OCI-LY7 (cell line): ENCODE measurements around the gene NATD1. TPM values are rescaled to one million over a fixed set of nuclear protein-coding genes. Genes with fewer than 3 reads are reported as not detected.
A peak's percentile ranks its signal among the peaks of the same experiment; 100 is the strongest.

ENCODE experiments used
- BruUV-seq: library from RNA; stranded (reverse); fragments of 400-500 nt; replicated peaks from 2 replicates; lab custom pipeline; 2021; lab: Mats Ljungman, UMichigan
- CTCF ChIA-PET: fragments of 300-600 bp; sonication (Branson Sonifier 250); formaldehyde crosslinking; loops from one replicate; lab custom pipeline; 2022; ENCODE audit warnings: antibody characterized with exemption; ENCODE audit not compliant: unreplicated experiment; lab: Charles Lee
- POLR2A ChIA-PET: fragments of 300-600 bp; sonication (Branson Sonifier 250); formaldehyde crosslinking; loops from one replicate; lab custom pipeline; 2022; ENCODE audit warnings: antibody characterized with exemption; lab: Charles Lee
- DNase-seq: peaks from one replicate; pipeline ENCODE4 v3.0.0-alpha.2; 2015; ENCODE audit warnings: low spot score
- H2AFZ ChIP-seq: fragments of 200-600 bp; sonication (generic), shearing (Covaris generic); 2 replicates; pipeline ENCODE4 v1.6.1; 2014; ENCODE audit warnings: mild to moderate bottlenecking, antibody characterized with exemption, low read length, moderate library complexity
- H3K27ac ChIP-seq: fragments of 200-600 bp; sonication (generic); 2 replicates; pipeline ENCODE4 v1.5.1; 2014; ENCODE audit warnings: mixed run types, low read depth, mild to moderate bottlenecking, moderate library complexity, low read length, inconsistent platforms; ENCODE audit not compliant: poor library complexity, severe bottlenecking
- H3K36me3 ChIP-seq: fragments of 200-600 bp; sonication (generic); 2 replicates; pipeline ENCODE4 v1.6.1; 2014; ENCODE audit warnings: mild to moderate bottlenecking, antibody characterized with exemption, low read length, moderate library complexity, mixed read lengths; ENCODE audit not compliant: insufficient read depth
- H3K4me1 ChIP-seq: fragments of 200-600 bp; sonication (generic); 2 replicates; pipeline ENCODE4 v1.5.1; 2014; ENCODE audit warnings: mild to moderate bottlenecking, low read length; ENCODE audit not compliant: insufficient read depth, poor library complexity, severe bottlenecking
- H3K4me2 ChIP-seq: fragments of 200-600 bp; sonication (generic); 2 replicates; pipeline ENCODE4 v1.6.1; 2014; ENCODE audit warnings: mild to moderate bottlenecking, low read length
- H3K4me3 ChIP-seq: fragments of 200-600 bp; sonication (generic); 2 replicates; pipeline ENCODE4 v1.5.1; 2014; ENCODE audit warnings: mild to moderate bottlenecking, low read depth, low read length; ENCODE audit not compliant: poor library complexity, severe bottlenecking
- H3K79me2 ChIP-seq: fragments of 200-600 bp; sonication (generic); 2 replicates; pipeline ENCODE4 v1.6.1; 2016; ENCODE audit warnings: low read depth, mild to moderate bottlenecking, low read length, moderate library complexity, mixed read lengths; ENCODE audit not compliant: insufficient read depth
- H3K9me2 ChIP-seq: fragments of 200-600 bp; sonication (generic); 2 replicates; pipeline ENCODE4 v1.6.1; 2016; ENCODE audit warnings: mild to moderate bottlenecking, low read length, mixed read lengths; ENCODE audit not compliant: insufficient read depth
- H3K9me3 ChIP-seq: fragments of 200-600 bp; sonication (generic); 2 replicates; pipeline ENCODE4 v1.6.1; 2014; ENCODE audit warnings: mild to moderate bottlenecking, mixed run types, low read length, mixed read lengths
- H4K20me1 ChIP-seq: fragments of 200-600 bp; sonication (generic); 2 replicates; pipeline ENCODE4 v1.6.1; 2014; ENCODE audit warnings: mild to moderate bottlenecking, antibody characterized with exemption, low read length, moderate library complexity, mixed read lengths; ENCODE audit not compliant: insufficient read depth
- EZH2phosphoT487 ChIP-seq: fragments of 200-600 bp; sonication (generic); IDR thresholded peaks from 2 replicates; pipeline ENCODE4 v1.6.1; 2018; ENCODE audit warnings: low read depth, borderline replicate concordance, mild to moderate bottlenecking, mixed run types, antibody characterized with exemption, low read length, moderate library complexity, mixed read lengths
- intact Hi-C: fragments of 100-400 bp; cut with micrococcal nuclease; formaldehyde crosslinking; loops from one replicate; pipeline ENCODE4 v1.10.0; 2022; ENCODE audit not compliant: unreplicated experiment
- total RNA-seq, 2 experiments: library from RNA; depleted of rRNA in 1 of 2; stranded (reverse); fragments of >200 nt in 1 of 2; shearing (Covaris generic) in 1 of 2; gene quantifications; 2 replicates each; pipeline ENCODE4 v1.2.3, GENCODE V29; 2014 to 2022
- TF ChIP-seq, protein P1 (sequence below): fragments of 200-600 bp; sonication (generic); conservative IDR thresholded peaks from 2 replicates; pipeline ENCODE4 v1.5.1; 2014; ENCODE audit warnings: mild to moderate bottlenecking, antibody characterized with exemption, low read length, moderate library complexity, mixed read lengths

NATD1 gene
- total RNA-seq, 2 experiments from 2014 or later = 0.85 to 6.0 TPM

DNA sequence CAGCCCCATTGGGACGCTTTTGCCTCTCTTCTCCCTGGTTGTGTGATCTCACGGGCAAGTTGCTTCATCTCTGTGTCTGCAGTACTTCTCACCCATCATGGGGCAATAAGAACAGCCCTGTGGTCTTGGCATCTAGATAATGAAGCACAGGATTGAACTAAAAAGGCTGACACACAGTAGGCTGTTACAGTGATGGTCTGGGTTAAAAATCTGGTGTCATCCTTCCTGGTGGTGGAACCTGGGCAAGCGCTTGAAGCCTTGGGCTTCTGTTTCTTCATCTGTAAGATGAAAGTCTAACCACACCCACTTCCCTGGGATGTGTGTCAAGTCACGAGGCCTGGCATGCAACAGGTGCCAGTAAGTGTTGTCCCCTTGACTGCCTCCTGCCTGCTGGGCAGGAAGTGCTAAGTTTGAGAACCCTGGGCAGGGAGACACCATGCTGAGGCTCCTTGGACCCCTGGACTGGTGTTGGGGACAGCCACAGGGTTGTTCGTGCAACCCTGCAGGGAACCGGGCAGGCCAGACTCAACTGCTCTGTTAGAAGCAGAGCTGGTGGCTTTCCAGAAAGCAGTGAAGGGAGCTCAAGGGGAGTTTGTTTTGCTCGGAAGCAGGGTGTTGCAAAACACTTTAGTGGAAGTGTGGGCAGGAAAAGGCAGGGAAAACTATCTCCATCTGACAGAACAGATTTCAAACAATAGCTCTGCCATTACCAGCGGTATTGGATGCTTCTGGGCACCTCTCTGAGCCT, 25.4 kb upstream of the NATD1 start:
- no peaks in the 10 kb centered on the region for H3K36me3 ChIP-seq
- no peak for TF ChIP-seq EZH2phosphoT487
- TF ChIP-seq, protein P1, sequence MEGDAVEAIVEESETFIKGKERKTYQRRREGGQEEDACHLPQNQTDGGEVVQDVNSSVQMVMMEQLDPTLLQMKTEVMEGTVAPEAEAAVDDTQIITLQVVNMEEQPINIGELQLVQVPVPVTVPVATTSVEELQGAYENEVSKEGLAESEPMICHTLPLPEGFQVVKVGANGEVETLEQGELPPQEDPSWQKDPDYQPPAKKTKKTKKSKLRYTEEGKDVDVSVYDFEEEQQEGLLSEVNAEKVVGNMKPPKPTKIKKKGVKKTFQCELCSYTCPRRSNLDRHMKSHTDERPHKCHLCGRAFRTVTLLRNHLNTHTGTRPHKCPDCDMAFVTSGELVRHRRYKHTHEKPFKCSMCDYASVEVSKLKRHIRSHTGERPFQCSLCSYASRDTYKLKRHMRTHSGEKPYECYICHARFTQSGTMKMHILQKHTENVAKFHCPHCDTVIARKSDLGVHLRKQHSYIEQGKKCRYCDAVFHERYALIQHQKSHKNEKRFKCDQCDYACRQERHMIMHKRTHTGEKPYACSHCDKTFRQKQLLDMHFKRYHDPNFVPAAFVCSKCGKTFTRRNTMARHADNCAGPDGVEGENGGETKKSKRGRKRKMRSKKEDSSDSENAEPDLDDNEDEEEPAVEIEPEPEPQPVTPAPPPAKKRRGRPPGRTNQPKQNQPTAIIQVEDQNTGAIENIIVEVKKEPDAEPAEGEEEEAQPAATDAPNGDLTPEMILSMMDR = 0 out of 2 replicates have a peak, but pooled peaks have one; percentile 12
- H4K20me1 ChIP-seq = no peaks in the 10 kb centered on the region
- peak overlapping the region; percentile 37 for H3K4me2 ChIP-seq
- POLR2A ChIA-PET = interaction anchor here (0.6 to 3.7 kb wide), 2 partner anchors 8 to 108 kb away, joined by 5 to 31 read pairs; no protein-coding TSS in a partner anchor
- BruUV-seq = no TSS peak
- no peaks in the 10 kb centered on the region for H3K9me2 ChIP-seq
- H3K79me2 ChIP-seq = no peaks in the 10 kb centered on the region
- peak; percentile 85 for DNase-seq
- peak overlapping the region; percentile 25 for H3K27ac ChIP-seq
- intact Hi-C loops = no loop called here
- H3K9me3 ChIP-seq = no peaks in the 10 kb centered on the region
- H3K4me1 ChIP-seq = peaks cover 65% of the 10 kb centered on the region
- CTCF ChIA-PET = interaction anchor here (2.2 kb wide), 1 partner anchor 9 kb away, joined by 13 read pairs; no protein-coding TSS in a partner anchor
- H3K4me3 ChIP-seq = no peak overlapping the region
- H2AFZ ChIP-seq = peak overlapping the region; percentile 50; the same call in 1 of the 2 replicates

GRCh38 chr17:21277332-21277731, 24.1 kb upstream of the NATD1 start:
- POLR2A ChIA-PET = interaction anchor here (0.6 to 3.7 kb wide), 5 partner anchors 10 to 70 kb away, joined by 3 to 31 read pairs (median 5); no protein-coding TSS in a partner anchor

More at GRCh38 chr17:21277332-21277731, 24.1 kb upstream of the NATD1 start:
- Histone ChIP-seq H3K36me3 (no peaks in the 10 kb centered on the region), H3K4me3 (no peak overlapping the region), H4K20me1 (no peaks in the 10 kb centered on the region), H3K4me1 (peaks cover 68% of the 10 kb centered on the region), H3K9me3 (no peaks in the 10 kb centered on the region), H3K4me2 (no peak overlapping the region), H3K79me2 (no peaks in the 10 kb centered on the region), H2AFZ (no peak overlapping the region), H3K27ac (no peak overlapping the region), H3K9me2 (no peaks in the 10 kb centered on the region)
- no peak for DNase-seq
- TF ChIP-seq EZH2phosphoT487 = no peak
- TF ChIP-seq, protein P1 = no peak
- CTCF ChIA-PET = no interaction called here
- BruUV-seq = no TSS peak
- intact Hi-C loops = no loop called here
